HG02610 (cell line): ENCODE measurements around the gene ZNF556.
"Not testable (repeated sequence)": the region's sequence is repeated elsewhere in the genome, so short reads cannot be mapped to it uniquely, and the experiment has no call there.

ENCODE experiments used
- ATAC-seq: cut with Tn5 transposase; IDR thresholded peaks from one replicate; pipeline ENCODE4 v1.9.1; 2021; ENCODE audit warnings: mild to moderate bottlenecking, moderate library complexity; ENCODE audit not compliant: unreplicated experiment

The ZNF556 gene

GRCh38 chr19:2853015-2853606 is 14.0 kb upstream of the ZNF556 start:
- no peak for ATAC-seq

- ATAC-seq = no peak
Measured at GRCh38 chr19:2854849-2855248, 12.3 kb upstream of the ZNF556 start.

GRCh38 chr19:2856457-2857050 is 10.6 kb upstream of the ZNF556 start:
- no peak for ATAC-seq

- ATAC-seq = no peak
Measured at GRCh38 chr19:2858864-2859263, 8.3 kb upstream of the ZNF556 start.

- no peak for ATAC-seq
Measured at GRCh38 chr19:2863816-2864215, 3.3 kb upstream of the ZNF556 start.

- ATAC-seq = no peak
Measured at GRCh38 chr19:2865334-2866100, 1.6 kb upstream of the ZNF556 start.

- ATAC-seq = no peak
Measured at GRCh38 chr19:2866495-2867024, 575 bp upstream of the ZNF556 start.

- ATAC-seq = no peak
Measured at GRCh38 chr19:2869618-2870017, 2.5 kb downstream of the ZNF556 start.

GRCh38 chr19:2872175-2872574 is 5.0 kb downstream of the ZNF556 start:
- ATAC-seq = not testable (repeated sequence)

- no peak for ATAC-seq
Measured at GRCh38 chr19:2877398-2878331, 10.5 kb downstream of the ZNF556 start.

- no peak for ATAC-seq
Measured at GRCh38 chr19:2883686-2884439, 16.7 kb downstream of the ZNF556 start.

- ATAC-seq = no peak
Measured at GRCh38 chr19:2885736-2886135, 18.6 kb downstream of the ZNF556 start.

- ATAC-seq = no peak
Measured at GRCh38 chr19:2887391-2887914, 20.3 kb downstream of the ZNF556 start.

- ATAC-seq = no peak
Measured at GRCh38 chr19:2888731-2889224, 21.6 kb downstream of the ZNF556 start.

GRCh38 chr19:2890531-2890930 is 23.4 kb downstream of the ZNF556 start:
- not testable (repeated sequence) for ATAC-seq

GRCh38 chr19:2896694-2897093 is 29.6 kb downstream of the ZNF556 start:
- ATAC-seq = no peak

GRCh38 chr19:2900296-2901252 is 33.4 kb downstream of the ZNF556 start, which contains the start of gene ZNF57:
Gene ZNF57, plus strand, starts transcription at chr19:2900928. Its CDS starts 118 bp downstream, at chr19:2901046.
- ATAC-seq = peak; percentile 93

- no peak for ATAC-seq
Measured at GRCh38 chr19:2902590-2903218, 35.6 kb downstream of the ZNF556 start.
